Right renal cortex interstitium (tissue), 3 donors: ENCODE measurements around the gene LIPK. TPM values are rescaled to one million over a fixed set of nuclear protein-coding genes. Genes with fewer than 3 reads are reported as not detected.

Source experiments
- DNase-seq, 3 donors: peaks; one replicate each; pipeline ENCODE4 v3.0.0-alpha.2; 2013; ENCODE audit warnings: low read depth in 3 of 3, low spot score in 2 of 3
- polyA plus RNA-seq, 3 donors: library from polyadenylated mRNA; unstranded; fragments of 120-200 nt; gene quantifications; one replicate each; pipeline ENCODE4 v1.2.1, GENCODE V29; 2013; ENCODE audit not compliant: insufficient read length in 3 of 3

LIPK gene
- polyA plus RNA-seq, 3 donors, result not detected

- no peak for DNase-seq
Measured at GRCh38 chr10:88781206-88781605, 75.2 kb downstream of the LIPK start.

- DNase-seq, result no peak
Measured at GRCh38 chr10:88782222-88782621, 76.2 kb downstream of the LIPK start.

GRCh38 chr10:88783724-88784123 is 77.7 kb downstream of the LIPK start:
- no peak for DNase-seq

GRCh38 chr10:88786032-88786770 is 80.2 kb downstream of the LIPK start:
- DNase-seq, result no peak

GRCh38 chr10:88787463-88787862 is 81.4 kb downstream of the LIPK start:
- DNase-seq, result no peak

- DNase-seq, result no peak
Measured at GRCh38 chr10:88788924-88789323, 82.9 kb downstream of the LIPK start.

GRCh38 chr10:88791924-88792323 is 85.9 kb downstream of the LIPK start:
- DNase-seq, result no peak

- no peak for DNase-seq
Measured at GRCh38 chr10:88792661-88793060, 86.6 kb downstream of the LIPK start.

GRCh38 chr10:88793712-88794299 is 87.8 kb downstream of the LIPK start:
- DNase-seq, result no peak

- no peak for DNase-seq
Measured at GRCh38 chr10:88794731-88795130, 88.7 kb downstream of the LIPK start.

- no peak for DNase-seq
Measured at GRCh38 chr10:88800152-88801125, 94.4 kb downstream of the LIPK start.

Other genes with a start within 250 kb of the LIPK start
- 10 to 100 TPM; 16.5 to 17.6 (median 17.5) TPM for gene RNLS, start 122.9 kb upstream of the LIPK start, polyA plus RNA-seq
- under 1 TPM; 0.10 to 0.53 (median 0.10) TPM for gene LIPJ, start 119.5 kb upstream of the LIPK start, polyA plus RNA-seq
- gene LIPF, start 41.8 kb upstream of the LIPK start, polyA plus RNA-seq, result under 1 TPM; 0.14 to 0.24 (median 0.18) TPM
- gene LIPN, start 53.8 kb downstream of the LIPK start, polyA plus RNA-seq, result not detected
- under 1 TPM in 1 of 3 donors, not detected in 2; 0.11 TPM for gene LIPM, start 96.5 kb downstream of the LIPK start, polyA plus RNA-seq
- under 1 TPM in 2 of 3 donors, not detected in 1; 0.37 to 0.54 TPM for gene ANKRD22, start 145.6 kb downstream of the LIPK start, polyA plus RNA-seq
- 1 to 10 TPM; 1.7 to 2.0 (median 1.9) TPM for gene STAMBPL1, start 174.0 kb downstream of the LIPK start, polyA plus RNA-seq
- gene ACTA2, start 246.5 kb downstream of the LIPK start, polyA plus RNA-seq, result 100 to 1,000 TPM; 174 to 195 (median 189) TPM